ENCODE results near the gene SHROOM2.
A peak's percentile ranks its signal among the peaks of the same experiment; 100 is the strongest.

SHROOM2 gene

GRCh38 chrX:9860826-9861225 lies 74.6 kb downstream of the SHROOM2 start:
- H3K4me3 ChIP-seq (ENCODE audit: low read depth, low read length): no peak overlapping the region
- no peak for TF ChIP-seq CTCF (IDR thresholded peaks at IDR 0.05; ENCODE audit: low read depth, low read length)

DNA sequence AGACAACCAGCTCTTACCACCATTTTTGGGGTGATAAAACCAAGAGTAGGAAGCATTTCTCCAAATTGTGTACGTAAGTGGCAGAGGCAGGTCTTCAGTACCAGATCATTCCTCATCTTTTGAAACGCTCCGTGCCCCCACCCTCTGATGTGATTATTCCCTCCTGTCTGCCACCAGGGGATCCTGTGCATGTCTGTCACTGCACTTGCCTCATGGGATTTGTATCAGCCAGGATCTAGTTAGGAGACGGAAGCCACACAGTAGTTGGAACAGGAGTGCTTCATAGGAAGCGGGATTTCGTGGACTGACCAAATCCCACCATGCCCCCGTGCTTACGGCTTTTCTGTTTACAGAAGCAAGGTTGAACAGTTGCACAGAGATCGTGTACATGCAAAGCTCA lies 75.5 kb downstream of the SHROOM2 start:
- no peak overlapping the region for H3K4me3 ChIP-seq (ENCODE audit: low read depth, low read length)

DNA sequence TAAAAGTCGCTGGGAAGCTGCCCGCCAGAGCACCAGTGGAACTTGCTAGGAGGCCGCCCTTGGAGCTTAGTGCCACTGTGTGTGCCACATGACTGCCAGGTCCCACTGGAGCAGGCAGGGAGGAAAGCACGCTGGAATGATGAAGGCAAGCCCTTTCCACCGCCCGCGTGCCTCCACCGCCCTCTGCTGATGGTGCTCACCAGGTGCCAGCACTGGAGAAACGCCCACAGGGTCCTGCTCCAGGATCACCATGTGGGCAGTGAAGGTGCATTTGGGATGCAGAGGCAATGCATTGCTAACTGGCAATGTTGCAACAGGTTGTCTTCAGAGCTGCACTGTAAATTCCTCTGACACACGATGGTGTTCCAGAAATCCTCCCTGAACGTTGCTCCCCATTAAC lies 76.3 kb downstream of the SHROOM2 start:
- H3K4me3 ChIP-seq (ENCODE audit: low read depth, low read length): no peak overlapping the region
- TF ChIP-seq CTCF (IDR thresholded peaks at IDR 0.05; ENCODE audit: low read depth, low read length): no peak

More for the DNA sequence above, 75.5 kb downstream of the SHROOM2 start:
- TF ChIP-seq CTCF (IDR thresholded peaks at IDR 0.05; ENCODE audit: low read depth, low read length): 0 out of 2 replicates have a peak, but pooled peaks have one; percentile 2

DNA sequence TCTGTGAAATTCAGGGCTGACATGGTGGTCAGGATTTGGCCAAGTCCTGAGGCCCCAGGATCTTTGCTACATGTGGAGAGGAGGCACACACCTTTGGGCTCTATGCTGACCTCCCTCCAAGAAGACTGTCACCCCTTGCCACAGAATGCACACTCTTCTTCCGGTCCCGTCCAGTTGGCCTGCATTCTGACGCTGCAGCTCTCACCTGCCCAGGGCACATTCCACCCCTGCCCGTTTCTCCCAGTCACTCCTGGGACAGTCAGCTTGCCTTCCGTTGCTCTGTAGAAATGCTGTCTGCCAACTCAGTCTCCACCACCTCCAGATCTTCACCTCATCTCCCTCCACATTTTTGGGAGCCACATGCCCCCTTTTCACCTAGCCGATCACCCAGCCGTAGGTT lies 76.7 kb downstream of the SHROOM2 start:
- TF ChIP-seq CTCF (IDR thresholded peaks at IDR 0.05; ENCODE audit: low read depth, low read length): no peak
- H3K4me3 ChIP-seq (ENCODE audit: low read depth, low read length): no peak overlapping the region

GRCh38 chrX:9864011-9864410 lies 77.8 kb downstream of the SHROOM2 start:
- no peak overlapping the region for H3K4me3 ChIP-seq (ENCODE audit: low read depth, low read length)
- TF ChIP-seq CTCF (IDR thresholded peaks at IDR 0.05; ENCODE audit: low read depth, low read length): no peak

GRCh38 chrX:9865804-9866472 lies 79.7 kb downstream of the SHROOM2 start:
- no peak for TF ChIP-seq CTCF (IDR thresholded peaks at IDR 0.05; ENCODE audit: low read depth, low read length)

DNA sequence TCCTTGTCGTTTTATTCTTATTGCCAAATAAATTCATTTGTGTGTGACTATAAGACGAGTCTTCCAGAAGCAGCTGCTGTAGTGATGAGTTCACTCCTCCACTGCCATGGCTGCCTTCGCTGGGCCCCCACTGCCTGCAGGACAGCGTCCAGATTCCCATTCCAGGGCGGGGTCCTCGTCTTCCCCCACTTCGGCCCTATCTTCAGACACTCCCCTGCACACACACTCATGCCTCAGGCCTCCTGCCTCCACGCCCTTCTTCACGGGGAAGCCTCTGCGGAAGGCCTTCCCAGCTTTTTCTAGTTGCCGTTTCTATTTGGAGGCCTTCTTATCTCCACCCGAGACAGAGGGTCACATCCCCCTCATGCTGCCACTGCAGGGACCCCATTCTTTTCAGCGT lies 80.4 kb downstream of the SHROOM2 start:
- TF ChIP-seq CTCF (IDR thresholded peaks at IDR 0.05; ENCODE audit: low read depth, low read length): no peak
- no peak overlapping the region for H3K4me3 ChIP-seq (ENCODE audit: low read depth, low read length)

More at GRCh38 chrX:9865804-9866472, 79.7 kb downstream of the SHROOM2 start:
- H3K4me3 ChIP-seq (ENCODE audit: low read depth, low read length): no peak overlapping the region
